ENCODE results near the gene PKD1L1. TPM values are rescaled to one million over a fixed set of nuclear protein-coding genes. Genes with fewer than 3 reads are reported as not detected.

PKD1L1 gene
- total RNA-seq, 1 experiment from 2014 or later = 0.17 TPM

DNA sequence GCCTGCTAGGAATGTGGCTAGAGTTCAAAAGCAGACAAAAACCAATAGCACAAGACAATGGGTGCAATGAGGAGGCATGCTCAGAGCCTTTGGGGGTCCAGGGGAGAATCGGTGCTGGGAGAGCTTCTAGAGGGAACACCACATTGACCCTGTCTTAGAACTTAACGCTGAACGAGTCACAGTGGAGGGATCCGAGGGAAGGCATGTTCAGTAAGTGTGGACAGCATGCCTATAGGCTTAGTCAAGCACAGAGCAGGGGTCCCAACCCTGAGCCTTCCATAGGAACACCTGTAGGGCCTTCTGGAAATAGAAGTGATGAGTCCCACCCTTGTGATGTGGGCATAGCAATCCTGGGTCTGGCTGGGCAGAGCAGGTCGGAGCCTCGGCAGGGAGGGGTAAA lies 148.7 kb downstream of the PKD1L1 start:
- Histone ChIP-seq H4K20me1 (ENCODE audit: insufficient read depth) (no peaks in the 10 kb centered on the region), H3K9me2 (ENCODE audit: insufficient read depth) (no peaks in the 10 kb centered on the region), H3K9me3 (ENCODE audit: control insufficient read depth in 1 of 2, insufficient read depth in 1 of 2, low read depth in 1 of 2, low read length in 2 of 2) (no peaks in the 10 kb centered on the region), H3K27ac (ENCODE audit: low read depth, low read length) (no peak overlapping the region), H3K4me1 (ENCODE audit: control insufficient read depth in 1 of 2, insufficient read depth in 2 of 2, low read length in 2 of 2) (no peaks in the 10 kb centered on the region; a peak in 1 of 4 replicates), H3K36me3 (ENCODE audit: control insufficient read depth in 1 of 2, insufficient read depth in 2 of 2, low read length in 2 of 2) (no peaks in the 10 kb centered on the region), H3K9ac (ENCODE audit: low read length) (no peak overlapping the region), H3K79me2 (ENCODE audit: insufficient read depth, low read length) (no peaks in the 10 kb centered on the region), H3K27me3 (ENCODE audit: insufficient read depth, low read length) (no peaks in the 10 kb centered on the region), H3K4me2 (ENCODE audit: low read length) (no peak overlapping the region), H3K4me3 (replicated peaks in 1 of 2; ENCODE audit: low read depth in 1 of 2, low read length in 2 of 2) (no peak overlapping the region), H2AFZ (ENCODE audit: low read depth, low read length, poor library complexity, severe bottlenecking) (no peak overlapping the region)
- no TSS peak for BruUV-seq (replicated peaks)
- ChIA-PET POLR2A (no interaction called here), RAD21 (ENCODE audit: low non-redundant PET in 1 of 2, low total read pairs in 2 of 2, uncharacterized antibody in 2 of 2, unreplicated experiment in 2 of 2) (no interaction called here), CTCF (no interaction called here)
- intact Hi-C loops (cut with micrococcal nuclease) = no loop called here
- DNase-seq (ENCODE audit: low read depth, low spot score) (no peak), ATAC-seq (no peak)
- no peak for TF ChIP-seq CEBPB (IDR thresholded peaks at IDR 0.05; ENCODE audit: low read depth)
- no peak for TF ChIP-seq TCF7L2 (IDR thresholded peaks at IDR 0.05; ENCODE audit: borderline replicate concordance, extremely low read depth, insufficient read depth, insufficient read length)
- no peak for TF ChIP-seq JUND (IDR thresholded peaks at IDR 0.05)
- no peak for TF ChIP-seq EZH2phosphoT487 (IDR thresholded peaks at IDR 0.05; ENCODE audit: borderline replicate concordance)
- TF ChIP-seq ZFX (IDR thresholded peaks at IDR 0.05) = no peak
- no peak for TF ChIP-seq POLR2AphosphoS5 (IDR thresholded peaks at IDR 0.05; ENCODE audit: low read depth, low read length)
- no peak for TF ChIP-seq SIN3A (IDR thresholded peaks at IDR 0.05; ENCODE audit: low read depth)
- no peak for TF ChIP-seq MAX (IDR thresholded peaks at IDR 0.05)
- TF ChIP-seq ZNF274 (IDR thresholded peaks at IDR 0.05; ENCODE audit: low read depth, low read length) = no peak
- no peak for TF ChIP-seq SRF (IDR thresholded peaks at IDR 0.05; ENCODE audit: low read depth)
- TF ChIP-seq POLR2A (IDR thresholded peaks at IDR 0.05; ENCODE audit: borderline replicate concordance, extremely low read depth, insufficient read depth, insufficient read length) = no peak
- no peak for TF ChIP-seq ATF3 (IDR thresholded peaks at IDR 0.05)
- no peak for TF ChIP-seq ZBTB33 (IDR thresholded peaks at IDR 0.05; ENCODE audit: extremely low read depth, insufficient replicate concordance, low read length)
- no peak for TF ChIP-seq ELF1 (IDR thresholded peaks at IDR 0.05; ENCODE audit: borderline replicate concordance, low read depth)

Data from HCT116 (cell line).